Mesenteric fat pad (tissue), 1 donor: ENCODE results near the gene TIE1. TPM values are rescaled to one million over a fixed set of nuclear protein-coding genes. Genes with fewer than 3 reads are reported as not detected.
A peak's percentile ranks its signal among the peaks of the same experiment; 100 is the strongest.

Experiments
- DNase-seq: peaks from one replicate; pipeline ENCODE4 v3.0.0-alpha.2; 2020; ENCODE audit warnings: low spot score
- long read RNA-seq: library from polyadenylated mRNA; unstranded; transcript quantifications from one replicate; pipeline ENCODE4 v2.0.0, GENCODE V29; 2020
- total RNA-seq: library from RNA; stranded (reverse); fragmentation: NEBNext Ultra II Directional; extraction: Animal tissue kit (Norgen Biotek cat#: 25700); gene quantifications from one replicate; pipeline ENCODE4 v1.2.1, GENCODE V29; 2021
- donor health status: DM: yes; HTN: yes; CAD: no.

Gene TIE1
- 42.6 TPM for total RNA-seq
- long read RNA-seq, transcript TIE1-201 (23 exons, 3,882 nt) = major isoform, 23 of 117 reads
- long read RNA-seq, partial matches to known transcripts = 54 of 117 reads
- long read RNA-seq, other reads (novel, unspliced or antisense) = 39 of 117 reads

- DNase-seq = no peak
These were observed at the start of gene TIE1 for GRCh38 chr1:43300378-43301094. Gene TIE1 (plus strand): TSS chr1:43300982. CDS start chr1:43301072, 90 bp downstream.

GRCh38 chr1:43251024-43251423 is 49.8 kb upstream of the TIE1 start:
- DNase-seq = peak; percentile 14

GRCh38 chr1:43252225-43252624 is 48.6 kb upstream of the TIE1 start:
- DNase-seq = no peak

GRCh38 chr1:43253173-43253572 is 47.6 kb upstream of the TIE1 start:
- DNase-seq = peak; percentile 78

- DNase-seq = peak; percentile 88
These were observed 46.9 kb upstream of the TIE1 start for GRCh38 chr1:43253876-43254275.

GRCh38 chr1:43255438-43256210 is 45.2 kb upstream of the TIE1 start:
- DNase-seq = peak; percentile 62

- peak; percentile 57 for DNase-seq
These were observed 43.9 kb upstream of the TIE1 start for GRCh38 chr1:43256675-43257570.

GRCh38 chr1:43258370-43258769 is 42.4 kb upstream of the TIE1 start:
- peak; percentile 3 for DNase-seq

GRCh38 chr1:43265431-43265830 is 35.4 kb upstream of the TIE1 start:
- no peak for DNase-seq

- no peak for DNase-seq
These were observed 33.9 kb upstream of the TIE1 start for GRCh38 chr1:43266881-43267280.

GRCh38 chr1:43267291-43267805 is 33.4 kb upstream of the TIE1 start:
- peak; percentile 88 for DNase-seq

- peak; percentile 22 for DNase-seq
These were observed 32.9 kb upstream of the TIE1 start for GRCh38 chr1:43267818-43268425.

- peak; percentile 55 for DNase-seq
These were observed 31.0 kb upstream of the TIE1 start, which contains the start of gene TMEM125 for GRCh38 chr1:43269627-43270375. Gene TMEM125 (plus strand): TSS chr1:43269983. CDS start chr1:43272723, 2,740 bp downstream.

GRCh38 chr1:43270421-43271095 is 30.2 kb upstream of the TIE1 start:
- DNase-seq = peak; percentile 86

GRCh38 chr1:43271186-43272118 is 29.3 kb upstream of the TIE1 start:
- DNase-seq = peak; percentile 49

- peak; percentile 87 for DNase-seq
These were observed 28.6 kb upstream of the TIE1 start for GRCh38 chr1:43272161-43272560.

GRCh38 chr1:43272576-43273571 is 27.9 kb upstream of the TIE1 start:
- peak; percentile 86 for DNase-seq
